A549 (cell line): ENCODE results near the gene MED13L. TPM values are rescaled to one million over a fixed set of nuclear protein-coding genes. Genes with fewer than 3 reads are reported as not detected.

ENCODE experiments used
- ATAC-seq, 2 experiments: fragments of 200-7000 bp in 1 of 2; fragments of >200 bp in 1 of 2; cut with Nextera tagmentation in 1 of 2; cut with Tn5 transposase in 1 of 2; 3 replicates each; pipeline versions ENCODE4 v1.8.0 to v1.9.1; 2018 to 2020; ENCODE audit warnings: mild to moderate bottlenecking in 1 of 2, moderate library complexity in 1 of 2
- CTCF ChIA-PET: fragments of 300-600 bp; sonication (Branson Sonifier 250); formaldehyde crosslinking; extraction: SDS; loops from one replicate; lab custom pipeline; 2021; ENCODE audit warnings: antibody characterized with exemption, inconsistent platforms; lab: Yijun Ruan, JAX
- POLR2A ChIA-PET: fragments of 350-600 bp; formaldehyde crosslinking; extraction: SDS; loops from one replicate; lab custom pipeline; 2021; ENCODE audit warnings: antibody characterized with exemption, inconsistent platforms; lab: Yijun Ruan, JAX
- DNase-seq, 2 experiments: peaks; one replicate each; pipeline versions ENCODE4 v3.0.0 to v3.0.0-alpha.2; 2011 to 2016; ENCODE audit warnings: low read depth in 1 of 2, low spot score in 1 of 2
- FAIRE-seq: peaks from 2 replicates; lab custom pipeline; 2011; peaks lifted over from hg19 to GRCh38; lab: Jason Lieb, UNC
- H3K27ac ChIP-seq, 2 experiments: fragments of >200 bp; sonication (Bioruptor Twin); formaldehyde crosslinking; 3 replicates each; pipeline ENCODE4 v1.5.1; 2016 to 2017
- H3K4me1 ChIP-seq: fragments of >200 bp; sonication (Bioruptor Twin); formaldehyde crosslinking; 3 replicates; pipeline ENCODE4 v1.6.1; 2016
- H3K4me2 ChIP-seq: fragments of >200 bp; sonication (Bioruptor Twin); formaldehyde crosslinking; 3 replicates; pipeline ENCODE4 v1.6.1; 2016
- H3K4me3 ChIP-seq: fragments of >200 bp; sonication (Bioruptor Twin); formaldehyde crosslinking; 3 replicates; pipeline ENCODE4 v1.5.1; 2016
- H3K9me3 ChIP-seq: fragments of >200 bp; sonication (Bioruptor Twin); formaldehyde crosslinking; 3 replicates; pipeline ENCODE4 v1.6.1; 2016
- CHD2 ChIP-seq: fragments of 150-350 bp; IDR thresholded peaks from 2 replicates; pipeline ENCODE4 v1.6.1; 2014; ENCODE audit warnings: low read length; ENCODE audit not compliant: partially characterized antibody
- FOSL2 ChIP-seq, 2 experiments: fragments of 450-650 bp in 1 of 2; fragments of >200 bp in 1 of 2; sonication (Bioruptor Twin) in 1 of 2; formaldehyde crosslinking; IDR thresholded peaks; 2 replicates each; pipeline versions ENCODE4 v1.5.0 to v1.6.1; 2016 to 2020; ENCODE audit warnings: mild to moderate bottlenecking in 1 of 2, moderate library complexity in 1 of 2
- FOXS1 ChIP-seq: fragments of 250-450 bp; sonication (Bioruptor Pico); IDR thresholded peaks from 2 replicates; pipeline ENCODE4 v1.5.0; 2020; ENCODE audit warnings: mild to moderate bottlenecking, moderate library complexity
- GATA3 ChIP-seq: IDR thresholded peaks from 2 replicates; pipeline ENCODE4 v1.6.1; 2012; ENCODE audit warnings: borderline replicate concordance
- HEYL ChIP-seq: fragments of 250-450 bp; sonication (Bioruptor Pico); IDR thresholded peaks from 2 replicates; pipeline ENCODE4 v1.8.0; 2021; ENCODE audit warnings: mild to moderate bottlenecking, moderate library complexity
- HOXA7 ChIP-seq: fragments of 250-450 bp; sonication (Bioruptor Pico); IDR thresholded peaks from 2 replicates; pipeline ENCODE4 v1.5.0; 2020; ENCODE audit warnings: mild to moderate bottlenecking, moderate library complexity
- HOXB13 ChIP-seq: fragments of 250-450 bp; sonication (Bioruptor Pico); IDR thresholded peaks from 2 replicates; pipeline ENCODE4 v1.5.0; 2020; ENCODE audit warnings: low read depth, mild to moderate bottlenecking, moderate library complexity
- MAZ ChIP-seq: fragments of 150-350 bp; IDR thresholded peaks from 2 replicates; pipeline ENCODE4 v1.6.1; 2014; ENCODE audit warnings: antibody characterized with exemption, low read depth, low read length, borderline replicate concordance
- NR3C1 ChIP-seq: fragments of >200 bp; sonication (Bioruptor Twin); formaldehyde crosslinking; IDR thresholded peaks from 3 replicates; pipeline ENCODE4 v1.6.1; 2017
- RAD21 ChIP-seq, 2 experiments: fragments of >200 bp in 1 of 2; sonication (Bioruptor Twin) in 1 of 2; formaldehyde crosslinking in 1 of 2; IDR thresholded peaks in 1 of 2; conservative IDR thresholded peaks in 1 of 2; 2 replicates in 1 of 2; 3 replicates in 1 of 2; pipeline ENCODE4 v1.6.1; 2012 to 2018; ENCODE audit warnings: inconsistent platforms in 1 of 2
- RCOR1 ChIP-seq: fragments of 150-350 bp; IDR thresholded peaks from 2 replicates; pipeline ENCODE4 v1.6.1; 2014; ENCODE audit warnings: antibody characterized with exemption, low read length, low read depth
- REST ChIP-seq: fragments of 200-600 bp; sonication (generic); IDR thresholded peaks from 2 replicates; pipeline ENCODE4 v1.6.1; 2016; ENCODE audit warnings: antibody characterized with exemption, mild to moderate bottlenecking, moderate library complexity
- SREBF2 ChIP-seq: fragments of 450-650 bp; IDR thresholded peaks from 2 replicates; pipeline ENCODE4 v1.6.1; 2014; ENCODE audit warnings: mild to moderate bottlenecking, moderate library complexity
- TFCP2L1 ChIP-seq: fragments of 250-450 bp; sonication (Bioruptor Pico); IDR thresholded peaks from 2 replicates; pipeline ENCODE4 v1.5.0; 2021; ENCODE audit warnings: mild to moderate bottlenecking
- TP53 ChIP-seq: fragments of 250-450 bp; sonication (Bioruptor Pico); IDR thresholded peaks from 2 replicates; pipeline ENCODE4 v1.5.0; 2021; ENCODE audit warnings: mild to moderate bottlenecking, moderate library complexity
- ZC3H11A ChIP-seq: fragments of 450-650 bp; IDR thresholded peaks from 2 replicates; pipeline ENCODE4 v1.6.1; 2014; ENCODE audit warnings: antibody characterized with exemption, mild to moderate bottlenecking
- ZFP36 ChIP-seq: fragments of 450-650 bp; IDR thresholded peaks from 2 replicates; pipeline ENCODE4 v1.6.1; 2014; ENCODE audit warnings: borderline replicate concordance; ENCODE audit not compliant: partially characterized antibody
- WGBS: methylation state at CpG from one replicate; pipeline ENCODE4 v1.1.6; 2017; ENCODE audit errors: missing lambda C conversion rate; 5-methylcytosine and 5-hydroxymethylcytosine counted together
- polyA plus RNA-seq, 4 experiments: library from polyadenylated mRNA; depleted of rRNA in 3 of 4; stranded (reverse); fragments of >200 nt; fragmentation: RNase III in 1 of 4; extraction: RNeasy Plus Mini Kit Qiagen cat#74134 plus additional on column Dnase treatment in 1 of 4; gene quantifications; 2 replicates in 3 of 4; 3 replicates in 1 of 4; pipeline ENCODE4 v1.2.3, GENCODE V29; 2011 to 2017
- TF ChIP-seq, protein P1 (sequence below): fragments of 250-450 bp; sonication (Bioruptor Pico); IDR thresholded peaks from 2 replicates; pipeline ENCODE4 v1.5.0; 2020; ENCODE audit warnings: low read depth, mild to moderate bottlenecking, moderate library complexity
- TF ChIP-seq, protein P2 (sequence below): fragments of >200 bp; sonication (Bioruptor Twin); formaldehyde crosslinking; IDR thresholded peaks from 3 replicates; pipeline ENCODE4 v1.5.1; 2016
- TF ChIP-seq, protein P3 (sequence below): fragments of >200 bp; sonication (Bioruptor Twin); formaldehyde crosslinking; IDR thresholded peaks from 2 replicates; pipeline ENCODE4 v1.6.1; 2016

The MED13L gene
- polyA plus RNA-seq, 2 of the 4 experiments (the other 2 are of a cell fraction): 23.2 to 134 TPM

GRCh38 chr12:115923851-115924250 lies 353.6 kb downstream of the MED13L start:
- CTCF ChIA-PET: interaction anchor here (1.3 kb wide), 1 partner anchor 9 kb away, joined by 3 read pairs; no protein-coding TSS in a partner anchor
- POLR2A ChIA-PET: no interaction called here
- TF ChIP-seq HOXA7 (CRISPR knock-in tag) (no peak), HOXB13 (CRISPR knock-in tag) (no peak)
- TF ChIP-seq, protein P1, sequence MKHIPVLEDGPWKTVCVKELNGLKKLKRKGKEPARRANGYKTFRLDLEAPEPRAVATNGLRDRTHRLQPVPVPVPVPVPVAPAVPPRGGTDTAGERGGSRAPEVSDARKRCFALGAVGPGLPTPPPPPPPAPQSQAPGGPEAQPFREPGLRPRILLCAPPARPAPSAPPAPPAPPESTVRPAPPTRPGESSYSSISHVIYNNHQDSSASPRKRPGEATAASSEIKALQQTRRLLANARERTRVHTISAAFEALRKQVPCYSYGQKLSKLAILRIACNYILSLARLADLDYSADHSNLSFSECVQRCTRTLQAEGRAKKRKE (CRISPR knock-in tag): no peak
- DNase-seq: no peak
- Histone ChIP-seq H3K4me2 (no peak overlapping the region), H3K27ac (no peak overlapping the region), H3K4me3 (no peak overlapping the region), H3K4me1 (no peaks in the 10 kb centered on the region), H3K9me3 (peaks cover 21% of the 10 kb centered on the region)
- no peak for FAIRE-seq
- WGBS: 38% methylated on average over 5 of the region's 5 CpGs
- no peak for ATAC-seq

GRCh38 chr12:115922952-115923564 lies 354.4 kb downstream of the MED13L start:
- 31% methylated on average over 8 of the region's 8 CpGs for WGBS

DNA sequence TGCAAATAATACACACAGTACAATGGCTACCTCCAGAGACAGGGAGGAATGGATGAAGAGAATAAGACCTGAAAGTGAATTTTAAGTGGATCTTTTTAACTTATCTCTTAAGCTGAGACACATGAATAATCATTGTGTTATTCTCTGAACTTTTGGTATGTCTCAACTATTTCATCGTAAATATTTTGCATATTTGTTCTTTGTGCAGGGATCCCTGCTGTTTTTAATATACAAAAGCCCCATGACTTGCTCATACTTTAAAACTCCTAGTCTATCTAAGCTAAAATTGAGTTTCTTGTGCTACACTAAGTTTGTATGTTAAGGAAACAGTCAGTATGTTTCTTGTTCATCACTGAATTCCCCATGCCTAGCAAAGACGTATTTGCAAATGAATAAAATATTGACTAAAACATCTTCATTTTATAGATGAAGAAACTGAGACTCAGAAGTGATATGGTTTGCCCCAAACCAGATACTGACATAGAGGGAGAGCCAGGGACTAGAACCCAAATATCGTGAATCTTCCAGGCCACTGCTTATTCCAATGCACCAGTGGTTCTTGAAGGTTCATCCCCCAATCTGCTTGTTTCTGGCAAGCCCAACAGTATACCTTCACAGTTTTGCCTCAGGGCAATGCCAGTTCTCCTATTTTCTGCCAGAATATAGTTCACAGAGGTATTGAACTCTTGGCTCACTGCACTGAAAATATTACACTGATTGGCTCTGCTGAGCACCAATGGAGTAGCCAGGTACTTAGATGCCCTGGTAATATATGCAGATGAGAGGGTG lies 356.9 kb downstream of the MED13L start:
- POLR2A ChIA-PET: no interaction called here
- FAIRE-seq (no peak), ATAC-seq (no peak), DNase-seq (no peak)
- no peak for TF ChIP-seq GATA3
- H3K4me1 ChIP-seq: no peaks in the 10 kb centered on the region
- H3K9me3 ChIP-seq: peaks cover 21% of the 10 kb centered on the region
- no peak overlapping the region for H3K4me2 ChIP-seq
- 27% methylated on average over 3 of the region's 3 CpGs for WGBS
- H3K27ac ChIP-seq: no peak overlapping the region
- no peak overlapping the region for H3K4me3 ChIP-seq
- CTCF ChIA-PET: interaction anchor here (0.9 to 6.5 kb wide), 3 partner anchors 1252 to 1940 kb away, joined by 3 to 59 read pairs (median 19); no protein-coding TSS in a partner anchor

More at GRCh38 chr12:115922952-115923564, 354.4 kb downstream of the MED13L start:
- Histone ChIP-seq H3K4me2 (no peak overlapping the region), H3K9me3 (peaks cover 21% of the 10 kb centered on the region), H3K4me3 (no peak overlapping the region), H3K4me1 (no peaks in the 10 kb centered on the region), H3K27ac (no peak overlapping the region)
- ChIA-PET POLR2A (no interaction called here), CTCF (interaction anchor here (0.6 to 1.0 kb wide), 3 partner anchors 525 to 1121 kb away, joined by 3 read pairs; no protein-coding TSS in a partner anchor)
- no peak for FAIRE-seq
- no peak for TF ChIP-seq HOXB13 (CRISPR knock-in tag)
- TF ChIP-seq FOXS1: no peak
- TF ChIP-seq FOSL2 (IDR thresholded peaks at IDR 0.05): no peak
- no peak for TF ChIP-seq FOSL2 (CRISPR knock-in tag; IDR thresholded peaks at IDR 0.05)
- TF ChIP-seq, protein P2, sequence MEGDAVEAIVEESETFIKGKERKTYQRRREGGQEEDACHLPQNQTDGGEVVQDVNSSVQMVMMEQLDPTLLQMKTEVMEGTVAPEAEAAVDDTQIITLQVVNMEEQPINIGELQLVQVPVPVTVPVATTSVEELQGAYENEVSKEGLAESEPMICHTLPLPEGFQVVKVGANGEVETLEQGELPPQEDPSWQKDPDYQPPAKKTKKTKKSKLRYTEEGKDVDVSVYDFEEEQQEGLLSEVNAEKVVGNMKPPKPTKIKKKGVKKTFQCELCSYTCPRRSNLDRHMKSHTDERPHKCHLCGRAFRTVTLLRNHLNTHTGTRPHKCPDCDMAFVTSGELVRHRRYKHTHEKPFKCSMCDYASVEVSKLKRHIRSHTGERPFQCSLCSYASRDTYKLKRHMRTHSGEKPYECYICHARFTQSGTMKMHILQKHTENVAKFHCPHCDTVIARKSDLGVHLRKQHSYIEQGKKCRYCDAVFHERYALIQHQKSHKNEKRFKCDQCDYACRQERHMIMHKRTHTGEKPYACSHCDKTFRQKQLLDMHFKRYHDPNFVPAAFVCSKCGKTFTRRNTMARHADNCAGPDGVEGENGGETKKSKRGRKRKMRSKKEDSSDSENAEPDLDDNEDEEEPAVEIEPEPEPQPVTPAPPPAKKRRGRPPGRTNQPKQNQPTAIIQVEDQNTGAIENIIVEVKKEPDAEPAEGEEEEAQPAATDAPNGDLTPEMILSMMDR: peak; percentile 37
- peak; percentile 26 to 71; a peak in 2 of 5 replicates for TF ChIP-seq RAD21 (conservative IDR thresholded peaks at IDR 0.05 in 1 of 2, IDR thresholded peaks at IDR 0.05 in 1 of 2)
- ATAC-seq: peak in 1 of 2 experiments; percentile 70; a peak in 3 of 6 replicates
- DNase-seq: peak; percentile 40 to 53

GRCh38 chr12:115918763-115919162 lies 358.7 kb downstream of the MED13L start:
- Histone ChIP-seq H3K27ac (no peak overlapping the region; a peak in 1 of 6 replicates), H3K4me1 (no peaks in the 10 kb centered on the region), H3K4me2 (no peak overlapping the region), H3K9me3 (peaks cover 20% of the 10 kb centered on the region), H3K4me3 (no peak overlapping the region)
- CTCF ChIA-PET: interaction anchor here (1.0 to 6.6 kb wide), 15 partner anchors 10 to 1952 kb away, joined by 3 to 59 read pairs (median 12); no protein-coding TSS in a partner anchor
- FAIRE-seq (no peak), ATAC-seq (no peak), DNase-seq (no peak)
- WGBS: 9% methylated on average over 7 of the region's 7 CpGs
- POLR2A ChIA-PET: no interaction called here
- no peak for TF ChIP-seq ZC3H11A
- TF ChIP-seq RCOR1: no peak
- TF ChIP-seq HOXA7 (CRISPR knock-in tag): no peak
- TF ChIP-seq TP53 (CRISPR knock-in tag): no peak
- no peak for TF ChIP-seq TFCP2L1 (CRISPR knock-in tag)
- TF ChIP-seq SREBF2: no peak
- peak; percentile 38; the same call in 1 of the 2 replicates for TF ChIP-seq REST
- TF ChIP-seq CHD2: peak; percentile 23
- TF ChIP-seq NR3C1: no peak
- TF ChIP-seq, protein P3, sequence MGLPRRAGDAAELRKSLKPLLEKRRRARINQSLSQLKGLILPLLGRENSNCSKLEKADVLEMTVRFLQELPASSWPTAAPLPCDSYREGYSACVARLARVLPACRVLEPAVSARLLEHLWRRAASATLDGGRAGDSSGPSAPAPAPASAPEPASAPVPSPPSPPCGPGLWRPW: no peak
- no peak for TF ChIP-seq MAZ
- TF ChIP-seq HEYL: no peak
- TF ChIP-seq HOXB13 (CRISPR knock-in tag): no peak
- no peak for TF ChIP-seq ZFP36
